Fibroblast of pulmonary artery (primary cell): ENCODE data around the gene PTDSS2.
"Not testable (repeated sequence)": the region's sequence is repeated elsewhere in the genome, so short reads cannot be mapped to it uniquely, and the experiment has no call there.

Experiments
- DNase-seq: peaks from one replicate; pipeline ENCODE4 v3.0.0-alpha.2; 2010; ENCODE audit warnings: low read depth
- H3K4me3 ChIP-seq: replicated peaks from 2 replicates; pipeline ENCODE4 v1.5.1; 2011; ENCODE audit warnings: low read depth, mild to moderate bottlenecking, control low read depth, low read length, moderate library complexity
- TF ChIP-seq, protein P1 (sequence below): IDR thresholded peaks from 2 replicates; pipeline ENCODE4 v1.5.1; 2011; ENCODE audit warnings: mild to moderate bottlenecking, control low read depth, low read length, inconsistent platforms; ENCODE audit errors: missing control alignments

The PTDSS2 gene

DNA sequence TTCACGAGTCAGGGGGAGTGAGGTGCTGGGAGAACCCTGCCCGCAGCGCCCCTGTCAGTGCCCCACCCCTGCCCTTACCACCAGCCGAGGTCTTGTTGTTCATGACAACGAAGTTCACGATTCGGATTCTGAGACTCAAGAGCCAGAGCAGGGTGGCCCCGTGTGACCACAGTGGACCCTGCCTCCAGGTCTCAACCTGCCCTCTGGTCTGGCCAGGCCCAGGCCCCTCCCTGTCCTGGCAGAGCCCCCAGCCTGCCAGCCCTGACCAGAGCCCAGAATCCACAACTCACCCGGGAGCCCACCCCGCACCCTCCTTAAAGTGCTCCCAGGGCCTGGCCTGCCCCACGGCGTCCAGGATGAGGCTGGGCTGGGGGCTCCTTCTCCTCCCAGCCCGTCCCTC is 18.2 kb upstream of the PTDSS2 start:
- H3K4me3 ChIP-seq = no peak overlapping the region
- TF ChIP-seq, protein P1, sequence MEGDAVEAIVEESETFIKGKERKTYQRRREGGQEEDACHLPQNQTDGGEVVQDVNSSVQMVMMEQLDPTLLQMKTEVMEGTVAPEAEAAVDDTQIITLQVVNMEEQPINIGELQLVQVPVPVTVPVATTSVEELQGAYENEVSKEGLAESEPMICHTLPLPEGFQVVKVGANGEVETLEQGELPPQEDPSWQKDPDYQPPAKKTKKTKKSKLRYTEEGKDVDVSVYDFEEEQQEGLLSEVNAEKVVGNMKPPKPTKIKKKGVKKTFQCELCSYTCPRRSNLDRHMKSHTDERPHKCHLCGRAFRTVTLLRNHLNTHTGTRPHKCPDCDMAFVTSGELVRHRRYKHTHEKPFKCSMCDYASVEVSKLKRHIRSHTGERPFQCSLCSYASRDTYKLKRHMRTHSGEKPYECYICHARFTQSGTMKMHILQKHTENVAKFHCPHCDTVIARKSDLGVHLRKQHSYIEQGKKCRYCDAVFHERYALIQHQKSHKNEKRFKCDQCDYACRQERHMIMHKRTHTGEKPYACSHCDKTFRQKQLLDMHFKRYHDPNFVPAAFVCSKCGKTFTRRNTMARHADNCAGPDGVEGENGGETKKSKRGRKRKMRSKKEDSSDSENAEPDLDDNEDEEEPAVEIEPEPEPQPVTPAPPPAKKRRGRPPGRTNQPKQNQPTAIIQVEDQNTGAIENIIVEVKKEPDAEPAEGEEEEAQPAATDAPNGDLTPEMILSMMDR = no peak
- DNase-seq = no peak

DNA sequence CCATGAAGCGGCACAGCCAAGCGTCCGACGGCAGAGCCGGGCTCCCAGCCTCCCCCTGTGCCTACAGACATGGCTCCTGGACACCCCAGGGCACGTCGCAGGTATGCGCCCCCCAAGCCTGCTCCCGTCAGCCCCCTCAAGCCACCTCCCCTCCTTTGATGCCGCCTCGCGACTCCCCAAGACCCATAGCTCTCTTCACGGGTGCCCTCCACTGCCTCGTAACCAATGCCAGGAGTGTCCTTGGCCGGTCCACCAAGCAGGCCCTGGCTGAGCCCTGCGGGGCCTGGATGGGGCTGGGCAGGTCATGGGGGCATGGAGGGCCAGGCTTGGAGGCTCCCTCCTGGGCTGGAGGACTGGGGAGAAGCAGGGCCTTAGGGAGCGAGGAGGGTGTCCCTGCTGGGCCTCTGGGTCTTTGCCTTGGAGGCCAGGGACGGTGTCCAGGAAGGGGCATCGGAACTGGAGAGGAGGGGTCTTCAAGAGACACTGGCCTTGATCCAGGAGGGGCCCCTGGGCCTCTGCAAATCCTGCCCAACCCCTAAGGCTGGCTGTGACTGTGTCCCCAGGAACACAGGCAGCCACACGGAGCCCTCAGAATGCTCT is 17.5 kb upstream of the PTDSS2 start:
- DNase-seq = no peak
- TF ChIP-seq, protein P1 = no peak
- H3K4me3 ChIP-seq = no peak overlapping the region

- no peak overlapping the region for H3K4me3 ChIP-seq
- TF ChIP-seq, protein P1 = no peak
- DNase-seq = no peak
Measured at GRCh38 chr11:433111-433510, 17.0 kb upstream of the PTDSS2 start.

DNA sequence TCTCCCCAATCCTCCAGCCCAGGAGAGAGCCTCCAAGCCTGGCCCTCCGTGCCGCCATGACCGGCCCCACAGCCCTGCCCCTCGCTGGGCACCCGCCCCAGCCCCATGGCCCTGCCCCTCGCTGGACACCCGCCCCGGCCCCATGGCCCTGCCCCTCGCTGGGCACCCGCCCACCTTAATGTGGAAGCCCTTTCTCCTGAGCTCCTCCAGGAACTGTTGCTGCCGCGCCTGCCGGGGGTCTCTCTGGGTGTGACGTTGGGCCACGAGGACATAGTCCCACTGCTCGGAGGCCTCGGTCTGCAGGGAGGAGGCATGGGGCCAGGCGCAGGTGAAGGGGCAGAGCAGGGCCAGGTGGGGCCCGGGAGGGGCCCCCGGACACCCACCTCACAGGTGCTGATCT is 16.4 kb upstream of the PTDSS2 start:
- TF ChIP-seq, protein P1 = no peak
- no peak for DNase-seq
- H3K4me3 ChIP-seq = no peak overlapping the region

DNA sequence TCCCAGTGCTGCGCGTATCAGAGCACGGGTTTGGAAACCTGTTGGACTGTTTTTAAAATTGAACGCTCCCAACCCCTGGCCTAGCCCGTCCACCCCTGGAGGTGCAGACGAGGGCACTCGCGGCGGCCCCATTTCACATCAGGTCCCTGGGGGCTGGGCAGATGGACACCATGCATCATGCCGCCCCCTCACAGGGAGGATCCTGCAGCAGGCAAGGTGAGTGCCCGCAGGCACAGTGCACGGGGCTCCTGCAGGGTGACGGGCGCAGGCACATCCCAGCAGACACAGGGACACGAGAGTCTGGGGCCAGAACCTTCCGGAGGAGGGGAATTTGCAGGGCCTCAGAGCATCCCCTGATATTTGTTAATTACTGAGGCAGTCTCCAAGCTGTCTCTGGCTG is 15.6 kb upstream of the PTDSS2 start:
- TF ChIP-seq, protein P1 = no peak
- DNase-seq = no peak
- H3K4me3 ChIP-seq = no peak overlapping the region

- DNase-seq, H3K4me3 ChIP-seq: not testable (repeated sequence)
Measured at GRCh38 chr11:434999-435740, 14.9 kb upstream of the PTDSS2 start.

DNA sequence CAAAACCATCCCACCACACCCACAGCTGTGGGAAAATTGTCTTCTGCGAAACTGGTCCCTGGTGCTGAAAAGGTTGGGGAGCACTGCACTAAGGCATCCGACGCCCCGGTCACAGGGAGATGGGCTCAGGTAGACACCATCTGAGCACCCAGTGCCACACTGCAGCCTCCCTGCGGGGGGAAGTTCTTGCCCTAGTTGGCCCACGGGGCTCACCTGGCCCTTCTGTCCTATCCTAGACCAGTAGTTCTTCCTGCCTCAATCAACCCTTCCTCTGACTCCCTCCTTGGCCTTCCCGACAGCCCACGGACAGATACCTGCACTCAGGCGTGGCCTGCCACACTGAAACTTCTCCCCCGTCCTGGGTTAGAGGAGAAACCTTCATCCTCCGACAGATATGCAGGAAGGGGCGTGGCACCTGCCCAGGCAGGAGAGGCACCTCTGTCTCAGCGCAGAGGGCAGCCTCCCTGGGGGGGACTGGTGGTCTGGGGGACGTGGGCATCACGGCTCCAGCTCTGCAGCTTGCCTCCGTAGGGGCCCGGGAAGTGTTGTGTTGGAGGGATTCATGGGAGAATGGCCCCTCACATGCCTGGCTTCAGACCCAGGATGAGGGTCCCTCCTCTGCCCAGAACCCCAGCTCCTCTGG is 12.7 kb upstream of the PTDSS2 start:
- no peak for DNase-seq
- H3K4me3 ChIP-seq = no peak overlapping the region
- TF ChIP-seq, protein P1 = no peak
